Stimulated activated CD4-positive, alpha-beta T cell treated with anti-CD3 and anti-CD28 coated beads, TNF-alpha, amount 100 ng/mL, for 24 hours (primary cell): ENCODE data around the gene MCF2L.

Experiments used
- DNase-seq, 3 experiments: peaks; one replicate each; pipeline ENCODE4 v3.0.0-alpha.2; 2020; ENCODE audit warnings: low read depth in 3 of 3

MCF2L gene

DNA sequence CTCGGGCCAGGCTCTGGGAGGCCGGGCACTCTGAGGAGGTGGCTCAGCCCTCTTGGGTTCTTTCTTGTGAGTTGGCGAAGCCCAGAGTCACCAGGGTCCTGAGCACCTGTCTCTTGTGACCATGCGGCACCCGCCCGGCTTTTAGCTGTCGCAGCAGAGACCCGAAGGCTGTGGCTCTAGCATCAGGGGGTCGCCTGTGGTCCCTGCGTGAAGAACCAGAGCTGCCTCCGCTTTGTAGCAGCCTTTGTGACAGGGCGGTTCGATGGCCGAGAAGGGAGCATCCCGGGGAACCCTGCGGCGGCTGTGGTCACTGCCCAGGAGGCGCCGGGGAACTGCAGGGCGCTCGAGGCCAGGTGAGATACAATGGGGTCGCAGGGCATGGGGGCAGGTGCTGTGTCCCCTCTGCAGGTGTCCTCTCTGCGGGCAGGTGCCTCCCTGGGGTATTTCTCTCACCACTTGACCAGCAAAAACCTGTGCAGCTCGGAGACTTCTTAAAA, 10.4 kb downstream of the MCF2L start:
- no peak for DNase-seq

DNA sequence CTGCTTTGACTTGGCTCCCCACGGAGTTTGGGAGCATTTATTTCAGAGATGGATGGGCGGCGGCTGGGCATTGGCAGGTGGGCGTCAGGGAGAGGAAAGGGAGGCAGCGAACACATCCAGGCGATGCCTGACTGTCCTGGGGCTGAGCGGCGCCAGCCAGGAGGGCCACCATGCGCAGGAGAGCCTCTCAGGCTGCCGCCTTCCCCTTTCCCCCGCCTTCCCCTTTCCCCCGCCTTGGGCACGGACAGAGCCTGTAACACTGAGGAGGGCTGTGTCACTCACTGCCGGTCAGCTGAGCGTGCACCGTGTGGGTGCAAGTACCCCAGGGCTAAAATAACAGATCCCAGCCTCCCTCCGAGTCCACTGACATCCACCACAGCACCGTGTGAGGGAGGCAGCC, 11.4 kb downstream of the MCF2L start:
- DNase-seq = no peak

DNA sequence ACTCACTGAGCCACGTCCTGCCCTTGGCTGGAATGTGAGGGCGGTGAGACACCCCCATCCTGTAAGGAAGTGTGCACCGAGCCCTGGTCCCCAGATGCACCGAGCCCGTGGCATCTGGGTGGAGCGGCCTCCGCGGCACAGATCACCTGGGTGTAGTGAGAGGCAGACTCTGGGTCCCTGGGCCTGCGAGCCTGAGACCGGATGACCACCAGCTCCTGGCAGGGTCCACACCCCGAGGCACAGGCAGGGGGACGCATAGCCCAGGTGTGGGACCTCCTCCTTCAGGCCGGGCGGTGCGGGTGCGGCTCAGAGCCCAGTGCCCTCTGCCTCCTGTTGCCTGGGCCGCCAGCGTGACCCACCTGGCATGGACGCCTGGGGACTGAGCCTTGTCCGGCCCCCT, 12.4 kb downstream of the MCF2L start:
- no peak for DNase-seq

DNA sequence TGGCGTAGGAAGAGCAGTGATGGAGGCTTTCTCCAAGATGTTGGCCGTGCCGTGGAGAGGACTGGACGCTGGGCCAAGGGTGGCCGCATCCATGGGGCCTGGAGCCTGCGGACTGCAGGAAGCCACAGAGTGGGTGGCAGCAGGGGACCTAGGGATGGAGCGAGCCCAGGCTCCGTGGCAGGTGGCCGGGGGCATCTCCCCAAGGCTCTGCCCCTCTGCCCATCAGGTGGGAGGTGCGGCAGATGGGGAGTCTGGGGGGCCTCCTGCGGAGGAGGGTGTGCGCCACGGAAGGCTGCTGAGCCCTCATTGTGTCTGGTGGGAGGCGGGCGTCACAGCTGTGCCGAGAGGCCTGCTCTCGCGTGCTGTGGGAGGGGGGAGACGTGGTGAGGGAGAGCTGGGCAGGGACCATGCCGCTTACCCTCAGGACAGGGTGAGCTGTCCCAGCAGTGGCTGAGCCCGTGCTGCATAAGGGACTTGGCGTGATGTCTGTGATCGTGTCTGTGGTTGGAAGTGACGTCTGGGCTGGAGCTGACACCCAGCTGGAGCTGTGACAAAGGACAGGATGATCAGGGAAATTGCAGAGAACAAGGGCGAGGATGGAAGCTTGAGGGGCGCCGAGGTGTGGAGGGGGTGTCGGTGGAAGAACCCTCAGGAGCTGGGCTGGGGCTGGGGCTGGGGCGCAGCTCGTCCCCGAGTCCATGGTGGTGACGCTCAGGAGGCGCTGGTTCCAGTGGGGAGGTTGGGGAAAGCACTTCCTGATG, 13.4 kb downstream of the MCF2L start:
- no peak for DNase-seq

DNA sequence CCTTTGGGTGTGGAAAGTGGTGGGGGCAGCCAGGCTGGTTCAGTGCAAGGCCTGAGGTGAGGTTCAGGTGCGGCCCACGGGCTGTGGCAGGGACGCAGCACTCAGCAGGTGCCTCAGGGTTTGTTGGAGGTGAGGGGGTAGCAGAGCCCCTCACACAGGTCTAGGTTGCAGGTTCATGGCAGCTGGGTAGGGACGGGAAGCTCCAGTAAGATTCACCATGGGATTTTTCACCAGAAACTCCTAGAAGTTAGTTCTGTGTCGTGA, 14.0 kb downstream of the MCF2L start:
- DNase-seq = no peak

DNA sequence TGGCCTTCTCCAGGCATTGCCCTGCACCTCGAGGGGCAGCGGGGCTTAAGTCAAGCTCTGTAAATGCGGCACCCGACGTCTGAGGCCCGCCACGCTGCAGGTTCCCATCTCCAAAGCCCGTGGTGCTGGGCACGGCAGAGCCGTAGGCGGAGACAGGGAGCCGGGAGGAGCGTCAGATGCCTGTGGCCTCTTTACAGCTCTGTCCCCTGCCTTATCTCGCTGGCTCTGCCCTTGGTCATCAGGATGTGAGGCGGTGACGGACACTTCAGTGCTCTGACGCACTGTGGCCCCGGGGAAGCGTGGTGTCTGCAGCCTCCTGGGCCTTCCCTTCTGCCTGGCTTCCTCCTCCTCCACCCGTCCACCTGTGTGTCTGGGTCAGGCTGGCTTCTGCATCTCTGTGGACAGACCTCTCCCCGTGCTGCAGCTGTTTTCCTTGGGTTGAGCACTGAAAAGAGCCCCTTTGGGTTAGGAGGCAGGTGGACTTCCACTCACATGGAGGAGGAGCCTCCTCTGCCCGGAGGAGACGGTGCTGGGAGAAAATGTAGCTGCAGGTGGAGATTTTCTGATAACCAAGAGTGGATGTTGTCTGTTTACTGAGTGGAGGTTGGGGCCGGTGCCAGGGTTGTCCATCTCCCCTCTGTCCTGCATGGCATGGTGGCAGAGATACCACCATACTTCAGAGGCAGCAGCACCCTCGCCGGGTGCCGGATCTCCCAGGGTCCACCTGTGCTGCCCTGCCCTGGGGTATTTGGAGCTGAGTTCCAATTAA, 14.6 kb downstream of the MCF2L start:
- DNase-seq = no peak

DNA sequence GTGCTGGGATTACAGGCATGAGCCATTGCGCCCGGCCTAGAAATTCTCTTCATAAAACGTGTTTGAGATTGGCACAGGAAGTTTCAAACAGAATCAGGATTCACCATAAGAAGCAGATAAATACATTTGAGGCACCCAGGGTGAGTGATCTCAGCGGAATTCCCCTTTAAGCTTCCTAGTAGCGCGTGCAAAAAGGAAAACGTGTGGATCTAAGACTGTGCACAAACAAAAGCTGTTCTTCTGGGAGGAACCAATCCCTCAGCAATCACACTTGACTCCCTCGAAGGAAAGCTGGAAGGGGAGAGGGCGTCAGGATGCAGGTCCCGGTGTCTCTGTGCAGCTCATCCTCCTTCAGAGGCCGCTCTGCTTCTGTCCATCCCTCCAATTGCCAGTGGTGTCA, 15.5 kb downstream of the MCF2L start:
- no peak for DNase-seq

DNA sequence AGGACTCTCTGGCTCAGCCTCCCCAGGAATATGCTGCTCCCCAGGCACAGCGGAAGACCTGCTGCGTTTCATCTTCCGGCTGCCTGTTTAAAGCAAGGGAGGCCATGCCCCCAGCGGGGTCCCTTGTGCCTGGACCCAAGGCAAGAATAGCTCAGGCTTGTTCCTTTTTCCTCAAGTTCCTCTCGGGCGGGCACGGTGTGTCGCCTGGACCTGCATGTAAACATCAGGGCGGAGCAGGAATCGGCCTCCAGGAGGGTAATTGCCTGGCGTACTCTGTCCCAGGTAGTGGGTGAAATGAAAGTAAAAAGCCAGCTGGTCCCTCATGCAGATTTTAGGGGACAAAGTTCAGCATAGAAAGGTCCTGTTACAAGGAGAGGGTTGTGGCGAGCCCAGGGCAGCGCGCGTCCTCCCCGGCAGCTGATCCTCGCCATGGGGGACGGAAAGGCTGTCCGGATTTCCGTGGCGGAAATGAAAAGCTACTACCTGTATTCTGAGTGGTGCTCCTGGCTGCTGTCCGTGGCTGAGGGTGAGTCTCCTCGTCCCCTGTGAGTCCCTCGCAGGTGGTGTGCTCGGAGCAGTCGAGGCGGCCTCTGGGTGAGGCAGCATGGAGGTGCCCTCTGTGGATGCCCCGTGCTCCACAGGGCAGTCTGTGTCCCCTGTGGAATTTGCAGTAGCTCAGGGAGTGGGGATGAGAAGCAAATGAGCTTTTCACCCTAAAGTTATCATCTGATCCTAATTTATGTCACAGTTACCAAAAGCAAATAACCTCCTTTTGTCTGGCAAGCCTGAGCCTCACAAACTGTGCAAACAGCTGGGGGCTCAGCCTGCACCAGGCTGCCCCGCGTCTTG, 16.2 kb downstream of the MCF2L start:
- no peak for DNase-seq

DNA sequence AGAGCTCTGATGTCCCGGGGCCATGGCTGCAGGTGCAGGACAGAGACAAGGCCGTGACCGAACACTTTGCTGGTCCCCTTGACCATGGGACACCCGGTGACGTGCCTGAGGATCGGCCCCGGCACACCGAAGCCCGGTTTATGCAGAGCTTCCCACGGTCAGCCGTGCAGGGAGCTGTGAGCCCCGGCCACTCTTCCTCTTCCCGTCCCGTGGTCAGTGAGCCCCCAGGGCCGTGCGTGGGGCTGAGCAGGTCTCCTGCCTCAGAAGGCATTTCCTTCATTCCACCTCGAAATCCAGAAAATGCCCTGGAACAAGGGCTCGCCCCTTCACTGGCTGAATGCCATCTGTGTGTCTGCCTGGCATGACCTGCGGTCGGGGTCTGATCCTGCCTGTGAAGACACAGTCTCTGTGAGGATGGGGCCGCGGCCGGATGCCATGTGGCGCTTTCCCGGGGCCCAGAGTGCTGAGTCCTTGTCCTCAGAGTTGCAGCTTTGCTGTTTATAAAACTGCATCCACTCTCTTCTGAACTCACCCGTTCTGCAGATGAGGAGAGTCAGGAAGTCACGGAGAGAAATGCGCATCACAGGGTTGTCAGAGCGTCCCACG, 16.9 kb downstream of the MCF2L start:
- no peak for DNase-seq

DNA sequence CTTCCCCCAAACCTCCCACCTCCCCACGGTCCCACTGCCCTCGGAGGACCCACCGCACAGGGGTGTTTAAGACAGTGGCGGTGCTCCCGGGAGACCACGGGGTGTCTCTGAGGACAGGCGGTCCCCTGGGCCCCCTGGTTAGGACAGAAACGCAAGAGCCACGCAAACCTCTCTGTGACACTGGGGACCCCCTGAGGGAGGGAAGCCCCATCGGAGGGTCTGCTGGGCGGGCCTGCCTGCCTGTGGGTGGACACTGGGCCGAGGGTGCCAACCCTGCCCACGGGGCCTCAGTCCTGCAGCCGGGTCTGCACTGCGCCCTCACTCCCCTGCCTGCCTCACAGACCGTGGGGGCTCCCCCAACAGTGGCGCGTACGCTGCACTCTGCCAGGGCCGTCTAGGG, 17.5 kb downstream of the MCF2L start:
- no peak for DNase-seq

DNA sequence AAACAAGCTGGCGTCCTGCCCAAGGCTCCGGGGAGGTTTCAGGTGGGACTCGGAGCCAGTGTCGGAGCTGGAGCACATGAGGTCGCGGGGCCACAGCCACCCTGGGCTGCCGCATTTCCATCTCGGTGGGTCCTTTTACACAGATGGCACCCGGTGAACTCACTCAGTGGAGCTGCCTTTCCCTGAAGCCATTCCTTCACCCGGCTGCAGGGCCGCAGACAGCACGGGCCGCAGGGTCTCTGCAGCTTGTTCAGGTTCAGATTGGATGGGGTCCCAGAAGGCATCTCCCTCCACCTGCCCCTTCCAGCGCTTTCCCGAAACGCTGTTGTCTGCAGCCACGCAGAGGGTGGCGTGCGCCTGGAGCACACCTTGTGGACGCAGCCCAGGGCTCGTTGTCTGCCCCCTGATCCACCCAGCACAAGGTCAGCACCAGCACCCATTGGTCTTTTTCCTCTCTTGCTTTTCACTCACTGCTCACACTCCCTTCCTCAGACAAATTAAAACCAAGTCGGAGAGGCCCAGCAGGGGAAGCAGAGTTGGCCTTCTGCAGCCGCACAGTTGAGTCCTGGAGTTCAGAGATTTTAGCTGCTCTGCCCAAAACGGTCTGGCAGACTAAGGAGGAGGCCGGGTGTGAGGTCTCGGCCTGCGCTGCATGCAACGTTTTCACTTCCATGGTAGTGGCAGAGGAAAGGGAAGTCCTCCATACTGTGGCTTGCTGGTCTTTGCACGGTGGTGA, 18.1 kb downstream of the MCF2L start:
- no peak for DNase-seq

DNA sequence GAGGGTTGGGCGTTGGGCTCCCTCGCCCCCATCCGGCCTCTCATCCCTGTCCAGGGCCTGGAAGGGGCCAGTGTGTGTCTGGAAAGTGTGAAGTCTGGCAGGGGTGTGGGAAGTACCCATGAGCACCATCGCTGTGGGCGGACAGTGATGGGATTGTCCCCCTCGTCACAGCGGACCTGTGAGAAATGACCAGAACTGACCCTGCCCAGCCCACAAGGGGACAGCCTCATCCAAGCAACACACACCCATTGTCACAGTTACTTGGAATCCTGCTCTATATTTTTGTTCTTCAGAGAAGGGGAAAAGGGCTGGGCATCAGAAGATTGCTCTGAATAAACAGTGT, 18.6 kb downstream of the MCF2L start:
- no peak for DNase-seq

DNA sequence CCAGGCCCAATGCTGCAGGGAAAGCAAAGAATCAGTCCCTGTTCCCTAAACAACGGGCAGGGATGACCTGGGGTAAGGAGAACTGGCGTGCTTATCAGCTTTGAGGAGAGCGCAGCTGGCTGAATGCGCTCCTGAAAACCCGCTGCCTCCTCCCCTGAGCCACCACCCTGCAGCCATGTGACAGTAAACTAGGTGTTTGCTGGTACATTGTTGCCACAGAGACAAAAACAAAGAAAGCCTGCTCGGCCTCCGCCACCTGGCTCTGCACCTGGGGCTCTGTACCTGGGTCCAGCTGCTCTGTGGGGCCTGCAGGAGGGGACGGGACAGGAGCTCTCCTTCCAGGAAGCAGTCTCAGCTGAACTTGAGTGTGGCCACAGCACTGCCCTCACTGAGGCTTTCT, 21.8 kb downstream of the MCF2L start:
- no peak for DNase-seq

DNA sequence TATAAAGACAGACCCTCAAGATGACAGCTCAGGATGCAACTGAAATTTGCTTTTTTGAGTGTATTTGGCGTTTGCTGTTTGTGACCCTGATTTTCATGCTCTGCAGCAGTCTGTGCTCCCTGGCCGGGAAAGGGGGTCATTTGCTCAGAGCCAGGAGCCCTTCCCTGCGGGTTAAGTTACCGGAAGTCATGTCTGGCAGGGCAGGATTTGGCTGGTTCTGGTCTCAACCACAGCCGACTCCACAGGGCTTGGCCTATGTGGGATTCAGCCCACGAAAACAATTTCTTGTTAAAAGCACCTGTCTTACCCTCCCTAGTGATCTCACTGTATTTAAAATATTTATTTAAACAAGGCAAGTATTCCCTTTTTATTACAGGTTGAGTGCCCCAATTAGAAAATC, 22.6 kb downstream of the MCF2L start:
- DNase-seq = no peak

DNA sequence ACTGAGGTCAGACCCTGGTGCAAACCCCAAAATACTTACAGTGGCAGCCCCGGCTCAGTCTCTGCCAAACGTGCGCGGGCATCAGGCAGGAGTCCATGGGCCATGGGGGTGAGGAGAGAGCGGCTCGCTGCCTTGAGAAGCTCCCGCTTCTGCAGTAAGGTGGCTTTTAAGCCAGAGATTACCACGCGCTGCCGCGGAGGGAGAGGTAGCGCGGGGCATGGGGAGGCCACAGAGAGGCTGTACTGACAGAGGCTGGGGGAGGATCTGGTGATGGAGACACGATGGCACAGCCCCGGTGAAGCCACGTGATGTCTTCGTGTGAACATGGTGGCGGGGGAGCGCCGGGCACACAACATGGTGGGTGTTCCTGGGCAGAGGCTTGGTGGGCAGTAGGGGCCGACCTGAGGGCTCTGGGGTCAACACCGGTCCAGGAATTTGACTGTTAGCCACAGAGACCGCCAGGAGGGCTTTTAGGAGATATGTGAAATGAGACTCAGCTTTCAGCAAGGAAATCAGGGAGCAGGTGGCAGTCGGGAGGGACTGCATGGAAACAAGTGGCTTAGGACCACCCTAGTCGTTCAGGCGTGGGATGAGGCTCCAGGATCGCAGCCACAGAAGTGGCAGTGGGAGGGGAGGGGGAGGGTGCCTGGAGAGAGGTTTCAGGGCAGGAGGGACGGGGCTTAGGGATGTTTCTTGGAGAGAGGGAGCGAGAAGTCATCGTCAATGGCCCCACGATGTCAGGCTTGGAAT, 24.1 kb downstream of the MCF2L start:
- DNase-seq = no peak

DNA sequence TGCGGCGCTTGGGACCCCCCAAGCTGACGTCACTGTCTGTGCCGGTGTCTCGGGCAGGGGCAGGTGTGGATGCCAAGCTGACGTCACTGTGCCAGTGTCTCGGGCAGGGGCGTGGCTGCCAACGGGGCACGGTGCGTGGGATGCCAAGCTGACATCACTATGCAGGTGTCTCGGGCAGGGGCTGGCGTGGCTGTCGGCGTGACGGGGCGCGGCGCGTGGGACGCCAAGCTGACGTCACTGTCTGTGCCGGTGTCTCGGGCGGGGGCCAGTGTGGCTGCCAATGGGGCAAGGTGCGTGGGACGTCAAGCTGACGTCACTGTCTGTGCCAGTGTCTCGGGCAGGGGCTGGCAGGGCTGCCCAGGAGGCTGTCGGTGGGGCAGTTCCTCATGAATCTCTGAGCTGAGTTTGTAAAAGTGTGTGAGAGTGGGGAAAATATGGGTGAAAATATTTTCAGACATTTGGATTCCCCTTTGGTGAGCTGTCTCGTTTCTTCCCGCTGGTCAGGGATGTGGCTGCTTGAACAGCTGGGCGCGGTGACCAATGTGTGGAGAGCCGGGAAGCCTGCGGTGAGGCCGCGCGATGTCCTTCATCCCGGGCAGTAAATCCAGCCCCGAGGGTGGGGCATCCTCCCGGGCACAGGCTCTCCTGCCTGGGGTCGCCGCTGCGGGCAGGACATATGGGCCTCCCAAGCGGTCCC, 25.2 kb downstream of the MCF2L start:
- no peak for DNase-seq

DNA sequence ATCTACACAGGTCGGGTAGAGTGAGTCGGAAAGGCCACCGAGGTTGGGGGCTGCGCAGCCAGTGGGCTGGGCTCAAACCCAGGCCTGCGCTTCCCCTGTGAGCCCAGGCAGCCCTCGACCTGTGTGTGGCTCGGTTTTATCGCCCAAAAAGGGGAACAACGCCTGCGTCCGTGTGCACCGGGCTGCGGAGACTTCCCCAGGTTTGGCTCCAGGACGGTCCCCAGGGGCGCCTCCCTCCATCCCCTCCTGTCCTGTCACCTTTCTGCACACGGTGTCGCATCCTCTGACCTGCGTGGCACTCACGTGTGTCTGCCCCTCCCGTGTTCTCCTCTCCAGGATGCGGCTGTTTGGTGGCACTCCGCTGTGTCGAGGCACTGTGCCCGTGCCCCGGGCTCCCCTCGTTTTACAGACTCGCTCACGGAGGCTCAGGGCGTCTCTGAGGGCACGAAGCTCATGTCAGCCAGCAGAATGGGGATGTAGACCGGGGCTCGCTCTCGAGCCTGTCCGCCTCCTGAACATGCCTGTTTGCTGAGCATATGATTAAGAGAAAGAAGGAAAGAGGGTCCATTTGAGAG, 25.9 kb downstream of the MCF2L start:
- no peak for DNase-seq

DNA sequence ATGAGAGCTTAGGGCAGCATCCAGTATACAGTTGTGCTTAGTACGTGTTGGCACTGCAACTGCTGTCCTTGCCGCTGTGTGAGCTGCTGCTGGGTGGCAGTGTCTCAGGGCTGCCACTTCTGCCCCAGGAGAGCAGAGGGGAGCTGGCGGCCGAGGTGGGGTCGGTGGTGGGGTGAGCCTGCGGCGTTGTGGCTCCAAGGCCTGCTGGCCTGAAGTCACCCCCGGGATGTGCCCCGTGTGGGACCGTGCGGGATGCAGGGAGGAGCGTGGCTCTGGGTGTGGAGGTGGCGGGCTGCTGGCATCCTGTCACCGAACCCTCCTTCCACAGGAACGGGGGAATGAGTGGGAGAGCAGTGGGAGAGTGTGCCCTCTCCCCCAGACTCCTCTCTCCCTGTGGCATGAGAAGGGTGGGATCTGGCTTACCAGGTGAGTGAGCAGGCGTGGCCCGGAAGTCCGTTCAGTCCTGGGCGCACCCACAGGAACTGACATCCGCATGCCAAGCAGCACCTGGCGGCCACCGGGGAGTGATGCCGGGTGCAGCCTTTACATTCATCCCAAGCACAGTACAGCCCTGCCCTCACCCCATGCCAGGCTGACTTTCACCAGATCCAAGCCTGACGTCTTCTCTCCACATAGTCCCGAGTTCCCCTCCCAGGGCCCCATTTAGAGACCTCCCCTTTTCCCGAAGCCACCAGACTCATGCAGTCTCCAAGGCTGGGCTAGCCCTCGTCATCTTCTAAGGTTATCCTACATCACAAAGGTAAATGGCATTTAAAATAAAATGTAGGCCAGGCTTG, 26.6 kb downstream of the MCF2L start:
- no peak for DNase-seq

DNA sequence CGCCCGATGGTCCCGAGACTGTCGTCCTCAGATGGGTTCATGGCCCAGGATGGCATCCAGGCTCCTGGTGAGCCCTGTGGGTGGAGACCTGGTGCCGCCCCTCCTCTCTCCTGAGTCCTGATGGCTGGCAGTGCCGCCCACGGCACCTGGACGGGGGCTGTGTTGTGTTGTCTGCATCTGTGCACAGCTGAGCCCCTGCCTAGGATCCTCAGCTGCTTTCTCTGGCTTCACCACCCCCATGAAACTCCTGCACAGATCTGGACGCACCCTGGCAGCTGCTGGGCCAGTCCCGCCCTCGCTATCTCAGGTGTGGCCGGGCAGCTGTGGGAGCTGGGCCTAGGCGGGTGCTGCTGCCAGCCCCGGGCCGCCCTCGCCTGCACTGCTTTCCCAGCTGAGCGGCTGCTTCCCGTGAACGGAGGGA, 27.7 kb downstream of the MCF2L start:
- no peak for DNase-seq
